GM12873 (cell line): ENCODE measurements around the gene SAP25.
A peak's percentile ranks its signal among the peaks of the same experiment; 100 is the strongest.

Experiments
- CTCF ChIP-seq: IDR thresholded peaks from 2 replicates; pipeline ENCODE4 v1.5.1; 2012; ENCODE audit warnings: low read depth, mild to moderate bottlenecking, moderate library complexity, low read length, control low read depth; ENCODE audit not compliant: insufficient read depth; ENCODE audit errors: missing control alignments

SAP25 gene

GRCh38 chr7:100567751-100568175 lies 5.9 kb downstream of the SAP25 start:
- no peak for TF ChIP-seq CTCF

- no peak for TF ChIP-seq CTCF
These were observed 6.5 kb downstream of the SAP25 start for GRCh38 chr7:100567031-100567730.

GRCh38 chr7:100566018-100566531 lies 7.6 kb downstream of the SAP25 start:
- no peak for TF ChIP-seq CTCF

GRCh38 chr7:100565133-100565571 lies 8.5 kb downstream of the SAP25 start:
- TF ChIP-seq CTCF: no peak

GRCh38 chr7:100563809-100564400 lies 9.8 kb downstream of the SAP25 start:
- TF ChIP-seq CTCF: peak; percentile 96

- TF ChIP-seq CTCF: no peak
These were observed 10.6 kb downstream of the SAP25 start for GRCh38 chr7:100563100-100563564.
